ENCODE data around the gene NAGS.
"Not testable (repeated sequence)": the region's sequence is repeated elsewhere in the genome, so short reads cannot be mapped to it uniquely, and the experiment has no call there.

The NAGS gene, protein sequence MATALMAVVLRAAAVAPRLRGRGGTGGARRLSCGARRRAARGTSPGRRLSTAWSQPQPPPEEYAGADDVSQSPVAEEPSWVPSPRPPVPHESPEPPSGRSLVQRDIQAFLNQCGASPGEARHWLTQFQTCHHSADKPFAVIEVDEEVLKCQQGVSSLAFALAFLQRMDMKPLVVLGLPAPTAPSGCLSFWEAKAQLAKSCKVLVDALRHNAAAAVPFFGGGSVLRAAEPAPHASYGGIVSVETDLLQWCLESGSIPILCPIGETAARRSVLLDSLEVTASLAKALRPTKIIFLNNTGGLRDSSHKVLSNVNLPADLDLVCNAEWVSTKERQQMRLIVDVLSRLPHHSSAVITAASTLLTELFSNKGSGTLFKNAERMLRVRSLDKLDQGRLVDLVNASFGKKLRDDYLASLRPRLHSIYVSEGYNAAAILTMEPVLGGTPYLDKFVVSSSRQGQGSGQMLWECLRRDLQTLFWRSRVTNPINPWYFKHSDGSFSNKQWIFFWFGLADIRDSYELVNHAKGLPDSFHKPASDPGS

DNA sequence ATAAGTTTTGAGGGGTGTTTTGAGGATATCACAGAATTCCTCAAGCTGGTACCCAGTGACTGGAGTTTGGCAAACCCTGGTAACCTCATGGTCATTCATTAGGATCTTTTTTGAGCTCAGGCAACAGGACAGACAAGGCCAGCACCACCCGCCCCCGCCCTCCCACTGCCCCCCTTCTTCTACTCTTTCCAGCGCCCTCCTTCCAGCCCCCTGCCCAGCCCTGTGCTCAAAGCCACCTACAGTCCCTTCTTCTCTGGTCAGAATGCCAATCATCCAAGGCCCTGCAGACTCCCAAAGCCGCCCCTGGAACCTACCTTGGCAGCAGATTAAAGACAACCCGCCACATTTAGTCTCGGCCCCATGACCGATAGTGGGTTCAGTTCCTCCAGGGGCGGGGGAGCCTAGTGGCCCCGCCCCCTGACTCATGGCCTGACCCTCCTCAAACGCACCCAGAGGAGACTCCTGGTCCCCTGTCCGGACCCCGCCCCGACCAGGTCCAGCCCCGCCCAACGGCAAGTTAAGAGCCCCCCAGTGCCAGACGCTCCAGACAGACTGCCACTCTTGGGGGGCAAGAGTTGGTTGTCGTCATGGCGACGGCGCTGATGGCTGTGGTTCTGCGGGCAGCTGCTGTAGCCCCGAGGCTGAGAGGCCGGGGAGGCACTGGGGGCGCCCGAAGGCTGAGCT is at the start of gene NAGS:
NAGS (plus strand) TSS at position 546 of the 684 bp plus-strand sequence; CDS start at position 588, 42 bp downstream.
- DNase-seq: no peak

DNA sequence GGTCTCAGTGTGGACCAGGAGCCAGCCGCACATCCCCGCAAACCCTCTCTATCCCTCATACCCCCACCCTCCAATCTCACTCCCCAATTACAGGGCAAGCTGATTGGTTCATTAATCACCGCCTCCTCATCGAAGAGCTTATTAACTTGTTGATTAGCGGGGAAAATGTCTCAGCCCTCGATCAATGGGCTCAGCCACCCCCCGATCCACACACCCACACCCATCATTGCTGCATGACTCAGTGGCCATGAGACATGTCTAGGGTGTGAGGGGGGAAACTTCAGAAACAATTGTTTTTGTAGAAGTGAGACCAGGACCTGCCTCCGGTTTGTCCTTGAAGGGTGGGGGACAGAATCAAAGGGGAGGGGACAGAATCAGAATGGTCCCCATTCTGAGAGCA is 48.2 kb upstream of the NAGS start:
- no peak for DNase-seq

DNA sequence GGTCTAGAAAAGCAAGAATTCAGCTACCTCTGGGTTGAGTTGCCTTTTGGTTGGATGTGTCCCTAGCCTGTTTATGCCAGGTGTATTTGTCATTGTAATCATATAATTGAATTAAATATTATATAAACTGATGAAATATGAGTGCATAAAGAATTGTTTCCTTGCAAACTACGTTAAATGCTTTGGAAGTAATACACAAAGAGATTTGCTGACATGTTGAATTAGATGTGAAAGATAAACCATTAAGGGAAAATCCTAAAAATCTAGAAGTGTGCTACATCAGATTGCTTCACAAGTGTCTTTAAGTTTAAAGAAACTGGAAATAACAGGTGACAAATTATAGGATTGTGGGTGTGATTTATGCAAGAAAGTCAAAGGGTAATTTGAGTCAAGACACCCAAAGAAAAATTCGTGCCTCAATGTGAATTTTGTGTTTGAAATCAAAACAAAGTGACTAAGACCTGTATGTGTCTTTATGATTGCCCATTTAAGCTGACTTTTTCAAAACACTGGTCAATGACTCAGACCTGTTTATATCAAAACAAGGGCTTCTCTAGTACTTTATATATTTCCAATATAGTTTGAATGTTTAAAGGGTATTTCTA is 45.6 kb upstream of the NAGS start:
- DNase-seq: no peak

DNA sequence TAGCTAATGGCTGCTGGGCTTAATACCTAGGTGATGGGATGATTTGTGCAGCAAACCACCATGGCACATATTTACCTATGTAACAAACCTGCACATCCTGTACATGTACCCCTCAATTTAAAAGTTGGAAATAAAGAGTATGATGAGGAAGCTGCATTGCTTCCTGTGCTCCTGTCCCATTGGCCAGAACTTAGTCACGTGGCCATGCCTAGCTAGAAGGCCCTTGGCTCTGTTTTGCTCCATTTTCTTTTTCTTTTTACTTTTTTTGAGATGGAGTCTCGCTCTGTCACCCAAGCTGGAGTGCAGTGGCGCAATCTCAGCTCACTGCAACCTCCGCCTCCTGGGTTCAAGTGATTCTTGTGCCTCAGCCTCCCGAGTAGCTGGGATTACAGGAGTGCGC is 43.1 kb upstream of the NAGS start:
- not testable (repeated sequence) for DNase-seq

DNA sequence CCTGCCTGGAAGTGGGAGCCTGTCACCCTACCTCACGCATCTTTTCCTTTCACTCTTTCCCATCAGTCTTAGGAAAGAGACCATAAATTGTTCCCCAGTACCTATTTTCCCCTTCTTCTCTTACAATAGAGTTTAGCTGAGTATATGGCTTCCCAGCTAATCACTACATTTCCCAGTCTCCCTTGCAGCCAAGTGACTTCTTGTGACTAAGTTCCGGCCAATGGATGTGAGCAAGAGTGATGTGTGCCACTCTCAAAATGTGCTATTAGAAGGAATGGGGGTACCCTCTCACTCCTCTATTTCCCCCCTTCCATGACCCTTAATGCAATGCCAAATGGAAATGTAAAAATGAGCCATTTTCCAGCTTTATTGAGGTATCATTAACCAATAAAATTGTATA is 42.5 kb upstream of the NAGS start:
- no peak for DNase-seq

DNA sequence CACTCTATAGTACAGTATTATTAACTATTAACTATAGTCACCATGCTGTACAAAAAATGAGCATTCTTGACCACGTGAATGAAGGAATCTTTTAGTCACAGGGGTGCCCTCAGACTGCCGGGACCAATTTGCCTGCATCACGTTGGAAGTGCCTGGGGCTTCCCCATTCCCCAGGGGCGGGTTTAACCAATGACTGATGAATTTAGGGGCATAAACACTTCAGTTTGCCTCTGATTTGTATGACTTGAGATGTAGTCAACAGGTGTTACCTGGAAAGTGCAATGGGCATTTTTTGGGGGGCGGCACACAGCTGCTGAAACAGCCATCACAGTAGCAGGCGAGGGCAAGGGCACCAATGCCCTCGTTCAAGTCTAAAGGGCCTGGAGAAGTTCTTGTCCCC is 41.9 kb upstream of the NAGS start:
- no peak for DNase-seq

DNA sequence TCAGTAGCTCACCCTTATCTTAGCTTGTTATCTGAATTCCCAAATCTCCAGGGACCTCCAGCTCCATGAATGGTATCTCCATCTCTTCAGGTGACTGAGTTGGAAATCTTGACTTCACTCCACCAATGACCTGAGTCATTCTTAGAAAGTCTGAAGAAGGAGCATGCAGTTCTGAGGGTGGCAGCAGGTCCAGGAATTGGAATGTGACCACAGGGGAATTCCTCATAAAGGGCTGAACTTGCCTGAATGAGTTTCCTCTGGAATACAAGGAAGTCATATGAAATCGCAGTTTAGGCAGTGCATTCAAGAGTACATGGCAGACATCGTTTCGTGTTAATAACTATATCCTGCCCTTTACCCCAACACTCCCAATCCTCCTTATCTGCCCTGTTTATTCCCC is 38.1 kb upstream of the NAGS start:
- DNase-seq: no peak

DNA sequence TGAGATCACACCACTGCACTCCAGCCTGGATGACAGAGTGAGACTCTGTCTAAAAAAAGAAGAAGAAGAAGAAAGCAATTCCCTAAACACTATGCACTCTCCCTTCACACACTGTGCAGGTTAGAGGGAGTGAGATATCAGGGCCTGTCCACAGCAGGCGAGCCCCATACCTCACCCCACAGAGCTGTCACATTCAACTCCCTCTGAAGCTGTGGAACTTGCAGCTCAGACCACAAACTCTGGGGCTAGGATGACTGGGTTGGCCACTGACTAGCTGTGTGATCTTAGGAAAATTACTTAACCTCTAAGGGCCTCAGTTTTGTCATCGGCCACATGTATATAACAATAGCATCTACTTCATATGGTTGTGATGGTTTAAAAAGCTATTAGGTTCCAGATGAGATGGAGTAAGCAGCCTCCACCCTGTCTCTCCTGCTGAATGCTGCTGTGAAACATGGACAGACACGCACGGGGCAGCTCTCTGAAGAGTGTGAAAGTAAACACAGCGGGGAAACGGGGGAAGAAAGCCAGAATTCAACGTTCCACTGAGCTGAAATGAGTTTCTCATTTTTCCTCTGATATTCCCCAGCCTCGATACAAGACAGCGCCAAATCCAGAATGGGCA is 37.1 kb upstream of the NAGS start:
- no peak for DNase-seq

DNA sequence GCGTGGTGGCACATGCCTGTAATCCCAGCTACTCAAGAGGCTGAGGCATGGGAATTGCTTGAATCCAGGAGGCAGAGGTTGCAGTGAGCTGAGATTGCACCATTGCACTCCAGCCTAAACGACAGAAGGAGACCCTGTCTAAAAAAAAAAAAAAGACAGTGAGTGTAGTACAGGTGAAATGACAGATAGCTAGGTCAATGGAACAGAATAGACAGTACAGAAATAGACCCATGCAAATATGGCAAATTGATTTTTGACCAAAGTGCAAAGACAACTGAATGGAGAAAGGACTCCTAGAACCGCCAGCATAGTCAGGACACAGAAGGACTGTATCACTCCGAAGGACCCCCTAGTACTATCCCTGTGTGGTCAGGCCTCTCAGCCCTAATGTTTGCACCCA is 34.1 kb upstream of the NAGS start:
- DNase-seq: no peak

DNA sequence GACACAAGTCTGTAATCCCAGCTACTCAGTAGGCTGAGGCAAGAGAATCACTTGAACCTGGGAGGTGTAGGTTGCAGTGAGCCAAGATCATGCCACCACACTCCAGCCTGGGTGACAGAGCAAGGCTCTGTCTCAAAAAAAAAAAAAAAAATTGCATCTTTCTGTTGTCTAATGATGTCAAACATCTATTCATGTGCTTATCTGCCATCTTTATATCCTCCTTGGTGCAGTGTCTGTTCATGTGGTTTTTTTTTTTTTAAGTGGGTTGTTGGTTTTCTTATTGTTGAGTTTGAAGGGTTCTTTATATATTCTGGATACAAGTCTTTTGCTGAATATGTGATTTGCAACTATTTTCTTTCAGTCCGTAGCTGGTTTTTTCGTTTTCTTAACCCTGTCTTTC is 33.0 kb upstream of the NAGS start:
- DNase-seq: not testable (repeated sequence)

DNA sequence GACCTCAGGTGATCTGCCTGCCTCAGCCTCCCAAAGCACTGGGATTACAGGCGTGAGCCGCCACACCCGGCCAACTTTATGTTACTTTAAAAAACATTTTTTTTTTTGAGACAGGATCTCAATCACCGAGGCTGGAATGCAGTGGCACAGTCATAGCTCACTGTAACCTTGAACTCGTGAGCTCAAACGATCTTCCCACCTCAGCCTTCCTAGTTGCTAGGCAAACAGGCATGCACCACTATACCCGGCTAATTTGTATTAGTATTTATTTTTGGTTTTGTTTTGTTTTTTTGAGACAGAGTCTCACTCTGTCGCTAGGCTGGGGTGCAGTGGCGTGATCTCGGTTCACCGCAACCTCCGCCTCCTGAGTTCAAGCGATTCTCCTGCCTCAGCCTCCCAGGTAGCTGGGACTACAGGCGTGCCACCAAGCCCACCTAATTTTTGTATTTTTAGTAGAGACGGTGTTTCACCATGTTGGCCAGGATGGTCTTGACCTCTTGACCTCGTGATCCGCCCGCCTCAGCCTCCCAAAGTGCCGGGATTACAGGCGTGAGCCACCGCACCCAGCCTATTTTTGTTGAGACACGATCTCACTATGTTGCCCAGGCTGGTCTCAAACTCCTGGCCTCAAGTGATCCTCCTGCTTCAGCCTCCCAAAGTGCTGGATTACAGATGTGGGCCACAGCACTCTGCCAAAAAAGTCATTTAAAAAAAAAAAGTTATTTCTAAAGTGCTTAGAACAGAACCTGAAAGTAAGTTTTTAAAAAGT is 31.8 kb upstream of the NAGS start:
- not testable (repeated sequence) for DNase-seq

DNA sequence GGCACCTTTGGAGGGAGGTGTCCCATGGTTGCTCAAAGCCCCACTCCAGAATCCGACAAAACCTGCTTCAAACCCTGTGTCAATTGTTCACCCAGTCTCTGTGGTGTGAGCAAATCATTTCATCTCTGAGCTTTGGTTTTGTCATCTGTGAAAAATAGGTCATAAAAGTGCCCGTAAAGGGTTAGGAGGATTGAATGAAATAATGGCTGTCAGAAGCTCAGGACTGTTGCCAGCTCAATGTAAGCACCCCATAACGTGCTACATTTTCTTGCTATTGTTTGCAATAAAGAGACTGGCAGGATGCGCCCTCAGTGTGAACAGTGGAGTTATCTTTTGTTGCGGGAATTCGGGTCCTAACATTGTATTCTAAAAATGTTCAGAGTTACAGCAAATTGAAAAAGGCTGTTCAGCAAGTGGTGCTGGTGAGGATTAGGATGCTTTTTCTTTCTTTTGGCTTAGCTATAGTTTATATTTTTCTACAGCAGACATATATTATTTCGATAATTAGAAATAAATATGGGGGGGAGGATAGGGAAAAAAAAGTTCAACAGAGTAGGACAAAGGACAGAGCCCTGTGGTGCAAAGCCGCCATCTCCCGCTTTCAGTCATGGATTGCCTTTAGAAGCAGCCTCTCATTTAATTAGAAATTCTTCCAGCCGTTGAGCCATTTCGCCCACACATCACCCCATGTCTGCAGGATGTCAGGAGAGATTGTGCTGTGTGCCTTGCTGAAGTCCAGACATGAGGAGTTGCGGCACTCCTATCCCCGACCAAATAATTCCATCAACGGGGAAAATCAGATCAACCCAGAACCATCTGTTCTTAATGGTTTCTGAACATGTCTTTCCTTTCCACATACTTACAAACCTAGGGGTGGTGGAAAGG is 29.8 kb upstream of the NAGS start:
- no peak for DNase-seq

DNA sequence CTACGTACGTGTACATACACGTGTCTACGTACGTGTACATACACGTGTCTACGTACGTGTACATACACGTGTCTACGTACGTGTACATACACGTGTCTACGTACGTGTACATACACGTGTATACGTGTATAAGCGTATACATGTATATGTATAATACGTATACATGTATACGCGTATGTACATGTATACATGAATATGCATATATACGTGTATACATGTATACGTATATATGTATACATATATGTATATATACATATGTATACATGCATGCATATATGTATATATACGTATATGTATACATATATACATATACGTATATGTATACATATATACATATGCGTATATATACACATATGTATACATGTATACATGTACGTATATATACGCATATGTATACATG is 28.5 kb upstream of the NAGS start:
- no peak for DNase-seq

DNA sequence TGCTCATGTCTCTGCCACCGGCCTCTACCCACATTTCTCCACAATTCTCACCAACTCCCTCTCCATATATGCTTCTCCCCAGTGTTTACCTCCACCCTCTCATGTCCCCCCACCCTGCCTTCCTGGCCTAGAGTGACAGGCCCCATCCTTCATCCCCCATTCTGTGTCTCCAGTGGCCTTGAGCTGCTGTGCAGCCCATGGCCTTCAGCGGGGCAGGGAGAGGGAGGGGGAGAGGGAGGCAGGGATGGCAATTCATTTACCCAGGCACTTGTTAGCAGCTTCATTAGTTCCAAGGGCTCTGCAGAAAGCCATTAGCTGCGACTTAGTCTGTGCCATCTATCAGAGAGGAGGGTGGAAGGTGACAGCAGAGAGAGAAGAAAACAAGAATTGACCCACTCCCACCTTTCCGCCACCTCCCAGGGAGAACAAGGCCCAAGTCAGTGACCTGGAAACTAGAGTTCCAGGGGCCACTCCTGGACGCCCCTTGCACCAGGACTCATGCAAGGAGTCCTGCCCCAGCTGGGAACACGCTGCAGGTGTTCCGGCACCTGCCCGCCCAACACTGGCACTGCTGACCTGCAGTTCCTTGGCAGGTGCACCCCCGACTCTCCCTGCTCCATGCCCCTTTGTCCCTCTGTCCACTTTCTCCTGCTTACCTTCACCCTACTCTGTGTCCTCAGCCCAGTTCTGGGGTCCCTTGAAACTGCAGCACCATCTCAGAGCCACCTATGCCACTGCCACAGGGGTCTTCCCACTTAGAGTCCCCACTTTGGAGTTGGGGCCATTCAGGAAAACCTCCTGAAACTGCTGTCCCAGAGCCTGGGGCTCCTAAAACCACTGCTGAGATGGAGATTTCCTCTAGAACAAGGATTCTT is 27.2 kb upstream of the NAGS start:
- DNase-seq: no peak

DNA sequence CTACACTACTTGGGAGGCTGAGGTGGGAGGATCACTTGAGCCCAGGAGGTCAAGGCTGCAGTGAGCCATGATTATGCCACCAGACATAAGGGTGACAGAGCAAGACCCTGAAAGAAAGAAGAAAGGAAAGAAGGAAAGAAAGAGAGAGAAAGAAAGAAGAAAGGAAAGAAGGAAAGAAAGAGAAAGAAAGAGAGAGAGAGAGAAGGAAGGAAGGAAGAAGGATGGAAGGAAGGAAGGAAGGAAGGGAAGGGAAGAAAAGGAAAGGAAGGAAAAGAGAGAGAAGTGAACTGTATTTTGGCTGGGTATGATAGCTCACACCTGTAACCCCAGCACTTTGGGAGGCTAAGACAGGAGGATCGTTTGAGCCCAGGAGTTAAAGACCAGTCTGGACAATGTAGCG is 26.3 kb upstream of the NAGS start:
- DNase-seq: no peak

DNA sequence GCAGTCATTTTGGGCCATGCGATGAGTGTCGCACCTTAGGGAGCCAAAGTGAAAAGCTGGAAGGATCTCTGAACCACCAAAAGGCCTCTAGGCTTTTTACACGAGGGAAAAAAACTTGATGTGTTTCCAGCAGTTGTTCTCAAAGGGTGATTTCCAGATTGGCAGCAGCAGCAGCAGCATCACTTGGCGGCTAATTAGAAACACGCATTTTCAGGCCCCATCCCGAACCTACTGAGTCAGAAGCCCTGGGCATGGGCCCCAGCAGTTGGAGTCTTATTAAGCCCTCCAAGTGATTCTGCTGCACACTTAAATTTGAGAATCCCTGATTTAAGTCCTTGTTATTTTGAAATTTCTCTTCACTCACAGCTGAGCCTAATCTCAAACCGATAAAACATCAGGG is 25.4 kb upstream of the NAGS start:
- DNase-seq: no peak

DNA sequence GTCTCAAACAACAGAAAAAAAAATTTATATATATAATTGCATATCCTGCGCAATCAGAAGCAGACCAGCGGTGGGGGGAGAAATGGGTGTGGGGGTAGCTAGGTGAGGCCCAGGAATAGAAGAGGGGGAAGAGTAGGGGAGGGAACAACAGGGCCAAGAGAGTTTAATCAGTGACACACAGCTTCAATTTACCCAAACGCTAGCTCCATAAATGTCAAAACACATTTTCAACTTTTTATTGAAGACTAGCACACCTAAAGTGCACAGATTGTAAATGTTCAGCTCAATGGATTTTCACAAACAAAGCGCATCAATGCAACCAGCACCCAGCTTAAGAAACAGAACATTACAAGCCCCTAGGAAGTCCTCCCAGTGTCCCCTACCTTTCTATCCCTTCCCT is 24.8 kb upstream of the NAGS start:
- no peak for DNase-seq

DNA sequence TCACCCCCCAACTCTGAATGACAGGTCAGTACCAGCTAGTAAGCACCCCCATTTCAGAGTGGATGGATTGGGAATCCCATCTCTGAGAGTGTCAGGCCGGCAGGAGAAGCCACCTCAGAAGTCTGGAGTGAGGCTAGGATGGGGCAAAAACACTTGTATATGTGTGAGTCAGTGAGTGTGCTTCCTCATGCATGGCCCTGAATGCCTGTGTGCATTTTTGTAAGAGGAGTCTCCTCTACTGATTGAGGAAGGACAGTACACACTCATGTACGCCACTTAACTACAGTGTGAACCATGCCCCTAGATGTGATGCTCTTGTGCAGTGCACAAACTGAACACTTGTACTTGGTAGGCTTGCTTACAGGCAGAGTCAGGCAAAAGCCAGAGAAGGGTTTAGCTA is 22.3 kb upstream of the NAGS start:
- no peak for DNase-seq

DNA sequence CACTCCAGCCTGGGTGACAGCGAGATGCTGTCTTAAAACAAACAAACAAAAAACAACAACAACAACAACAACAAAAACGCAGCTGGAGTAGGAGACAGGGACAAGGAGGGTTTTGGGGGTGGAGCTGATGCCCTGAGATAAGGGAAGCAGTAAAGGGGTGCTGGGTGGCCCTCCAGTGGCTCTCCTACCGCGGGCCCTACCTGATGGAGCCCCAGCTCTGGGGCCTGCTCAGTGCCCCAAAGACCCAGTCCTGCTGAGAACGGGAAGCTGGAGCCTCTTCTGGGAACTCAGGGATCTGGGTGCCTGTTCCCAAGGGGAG is 21.3 kb upstream of the NAGS start:
- no peak for DNase-seq

DNA sequence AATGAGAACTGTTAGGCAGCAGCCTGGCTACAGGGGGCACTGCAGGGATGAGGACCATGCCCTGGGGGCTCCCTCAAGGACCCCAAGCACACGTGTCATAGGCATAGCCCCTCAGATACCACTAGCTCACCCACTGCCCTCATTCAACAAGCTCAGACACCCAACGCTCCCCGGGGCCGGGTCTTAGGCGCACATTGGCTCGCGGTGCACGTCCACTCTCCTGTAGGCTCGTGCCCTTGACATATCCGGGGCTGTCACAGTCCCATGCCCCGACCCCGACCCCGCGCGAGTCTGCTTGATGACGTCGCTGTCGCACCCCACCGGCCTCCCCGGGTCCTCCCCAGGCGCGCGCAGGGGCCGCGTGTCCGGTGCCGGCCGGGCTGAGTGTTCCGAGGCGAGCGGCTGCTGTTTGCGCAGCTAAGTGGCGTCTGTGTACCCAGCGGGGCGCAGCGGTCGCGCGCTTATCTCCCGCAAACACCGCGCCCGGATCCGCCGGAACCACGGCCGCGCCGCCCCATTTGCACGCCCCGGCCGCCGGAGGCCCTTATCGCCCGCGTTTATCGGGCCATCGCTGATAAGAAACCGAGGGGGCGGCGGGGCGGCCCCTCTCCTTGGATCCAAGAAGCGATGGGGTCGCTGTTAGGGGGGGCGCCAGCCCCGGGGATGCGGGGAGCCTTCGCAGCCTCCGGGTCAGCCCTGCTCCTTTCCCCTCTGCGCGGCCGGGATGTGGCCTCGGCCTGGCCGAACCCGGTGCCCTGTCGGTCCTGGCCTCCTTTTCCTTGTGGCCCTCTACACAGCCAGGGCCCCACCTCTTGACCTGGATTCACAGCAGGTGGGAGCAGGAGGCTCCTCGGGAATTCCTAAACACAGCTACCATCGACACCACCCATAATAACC is 20.7 kb upstream of the NAGS start:
- DNase-seq: no peak
